Suppressor macrophage treated with lipopolysaccharide for 1 hour (primary cell): ENCODE results near the gene DNM2.

Experiments
- DNase-seq, 3 donors: peaks; one replicate each; pipeline ENCODE4 v3.0.0-alpha.2; 2020 to 2022

DNM2 gene

DNA sequence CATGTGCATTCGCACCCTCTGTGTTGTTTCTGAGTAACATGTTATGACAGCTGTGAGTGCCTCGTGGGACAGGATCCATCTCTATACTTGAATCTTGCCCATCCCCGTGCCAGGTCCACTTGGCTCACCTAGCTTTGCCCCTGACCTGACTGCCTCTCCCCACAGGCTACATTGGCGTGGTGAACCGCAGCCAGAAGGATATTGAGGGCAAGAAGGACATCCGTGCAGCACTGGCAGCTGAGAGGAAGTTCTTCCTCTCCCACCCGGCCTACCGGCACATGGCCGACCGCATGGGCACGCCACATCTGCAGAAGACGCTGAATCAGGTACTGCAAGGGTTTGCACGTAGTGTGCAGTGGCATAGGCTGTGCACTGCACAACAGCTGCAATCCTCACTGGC is 64.9 kb downstream of the DNM2 start:
- peak in 1 of 3 donors; percentile 36 for DNase-seq

DNA sequence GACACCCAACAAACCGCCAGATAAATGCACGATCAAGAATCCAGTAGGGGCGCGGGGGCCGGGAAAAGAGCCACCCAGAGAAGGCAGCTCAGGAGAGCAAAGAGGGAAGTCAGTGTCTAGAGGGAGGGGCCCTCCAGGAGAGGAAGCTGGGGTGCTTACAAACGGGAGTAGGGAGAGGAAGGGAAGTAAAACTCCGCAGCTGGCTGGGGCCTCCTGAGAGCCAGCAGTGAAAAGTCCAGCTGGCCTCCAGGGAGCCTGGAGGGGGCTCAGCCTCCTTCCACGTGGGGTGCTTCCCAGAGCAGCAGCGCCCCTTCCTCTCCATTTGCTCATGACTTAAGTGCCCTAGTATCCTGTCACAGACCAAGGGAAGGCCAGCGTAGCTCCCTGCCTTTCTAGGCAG is 66.4 kb downstream of the DNM2 start:
- DNase-seq, result peak; percentile 82 to 89 (median 87)

DNA sequence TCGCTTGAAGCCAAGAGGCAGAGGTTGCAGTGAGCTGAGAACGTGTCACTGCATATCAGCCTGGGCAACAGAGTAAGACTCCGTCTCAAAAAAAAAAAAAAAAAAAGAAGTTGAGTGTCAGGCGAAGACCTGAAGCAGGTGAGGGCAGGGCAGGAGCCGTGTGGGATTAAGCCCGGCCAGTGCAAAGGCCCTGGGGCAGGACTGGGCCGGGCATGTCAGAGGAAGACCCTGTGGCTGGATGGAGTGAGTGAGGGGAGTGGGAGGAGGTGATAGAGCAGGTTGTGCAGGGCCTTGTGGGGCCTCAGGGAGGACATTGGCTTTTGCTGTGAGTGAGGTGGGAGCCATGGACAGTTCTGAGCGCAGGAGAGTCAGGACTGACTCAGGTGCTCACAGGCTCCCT is 70.3 kb downstream of the DNM2 start:
- no peak for DNase-seq

- DNase-seq, result no peak
Measured at GRCh38 chr19:10789866-10790265, 72.0 kb downstream of the DNM2 start.

GRCh38 chr19:10796653-10797052 is 78.8 kb downstream of the DNM2 start:
- no peak for DNase-seq

DNA sequence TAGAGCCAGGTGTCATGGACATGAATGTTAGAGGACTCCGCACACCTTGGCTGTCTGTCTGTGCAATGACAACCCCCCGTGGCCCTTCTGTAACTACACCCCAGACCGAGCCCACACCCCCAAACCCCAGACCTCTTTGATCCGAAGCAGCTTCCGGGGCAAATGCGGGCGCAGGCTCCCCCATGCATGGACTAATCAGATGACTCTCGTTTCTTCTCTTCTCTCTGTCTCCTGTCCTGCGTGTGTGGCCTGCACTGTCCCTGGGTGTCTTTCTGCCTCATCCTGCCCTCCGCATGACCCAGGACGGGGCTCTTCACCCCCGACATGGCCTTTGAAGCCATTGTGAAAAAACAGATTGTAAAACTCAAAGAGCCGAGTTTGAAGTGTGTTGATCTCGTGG is 79.2 kb downstream of the DNM2 start:
- DNase-seq, result no peak

DNA sequence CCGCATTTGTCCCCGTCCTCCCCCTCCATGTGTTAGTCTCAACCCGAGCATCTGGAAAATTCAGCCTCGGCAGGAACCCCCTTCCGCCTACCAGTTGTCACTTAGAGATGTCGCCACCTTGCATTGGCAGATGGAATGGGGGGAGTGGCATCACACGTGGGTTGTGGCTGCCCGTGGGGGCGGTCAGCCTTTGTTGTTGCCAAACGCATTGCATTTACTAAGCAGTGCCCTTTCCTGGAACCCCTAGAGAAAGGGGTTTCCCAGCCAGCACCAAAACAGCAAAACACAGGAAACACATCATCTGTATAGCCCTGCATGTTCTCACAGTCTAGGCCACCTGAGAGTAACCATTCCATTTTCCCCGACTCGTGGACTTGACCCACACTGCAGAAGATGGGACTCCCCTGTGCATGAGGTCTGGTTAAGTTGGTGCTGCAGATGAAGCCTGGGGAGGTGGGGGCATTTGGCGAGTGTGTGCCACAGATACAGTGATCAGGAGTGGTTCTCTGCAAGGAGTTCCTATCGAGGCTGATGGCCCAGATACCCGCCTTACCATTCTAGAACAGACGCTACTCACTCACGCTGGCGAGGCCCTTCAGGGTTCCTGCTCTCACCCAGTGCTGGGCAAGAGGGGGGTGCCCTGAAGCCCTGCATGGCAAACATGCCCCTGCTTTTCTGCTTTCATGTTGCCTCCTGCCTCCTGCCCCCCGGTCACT is 79.8 kb downstream of the DNM2 start:
- peak; percentile 57 to 73 (median 71) for DNase-seq

DNA sequence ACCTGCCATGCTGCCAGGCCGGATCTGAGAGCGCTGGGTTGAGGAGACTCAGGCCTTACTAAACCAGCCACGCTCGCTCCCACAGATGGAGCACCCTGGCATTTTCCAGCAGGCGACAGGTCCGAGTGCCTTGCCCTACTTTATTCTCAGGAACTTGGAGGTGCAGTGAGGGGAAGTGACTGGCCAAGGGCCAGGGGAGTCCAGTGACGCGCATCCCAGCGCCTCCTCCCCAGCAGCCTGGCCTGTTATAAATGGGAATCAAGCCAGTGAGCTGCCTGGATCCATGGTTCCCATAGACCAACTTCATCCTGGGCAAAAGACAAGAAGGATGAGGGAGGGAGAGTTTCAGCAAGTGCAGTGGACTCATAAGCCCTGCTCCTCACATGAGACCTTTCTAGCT is 82.6 kb downstream of the DNM2 start:
- DNase-seq, result no peak

GRCh38 chr19:10802479-10802878 is 84.6 kb downstream of the DNM2 start:
- no peak for DNase-seq

DNA sequence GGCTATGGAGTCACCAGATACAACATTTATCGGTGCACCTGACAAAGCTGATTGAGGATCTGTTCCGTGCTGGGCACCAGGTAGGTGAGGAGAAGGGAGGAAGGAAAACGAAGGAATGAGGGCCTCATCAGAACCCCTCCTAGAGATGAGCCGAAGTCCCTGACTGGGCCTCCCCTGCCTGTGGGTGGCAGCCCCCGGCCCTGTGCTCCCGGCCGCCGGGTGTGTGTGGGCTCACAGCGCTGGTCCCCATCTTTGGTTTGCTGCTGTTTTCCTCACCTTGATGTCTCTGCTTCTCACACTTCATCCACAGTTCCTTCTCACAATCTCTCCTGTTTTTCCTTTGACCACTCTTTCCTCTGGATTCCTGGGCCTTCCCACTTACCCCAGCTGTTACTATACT is 85.4 kb downstream of the DNM2 start:
- DNase-seq, result no peak

GRCh38 chr19:10805065-10805757 is 87.3 kb downstream of the DNM2 start:
- peak; percentile 73 to 81 (median 73) for DNase-seq

DNA sequence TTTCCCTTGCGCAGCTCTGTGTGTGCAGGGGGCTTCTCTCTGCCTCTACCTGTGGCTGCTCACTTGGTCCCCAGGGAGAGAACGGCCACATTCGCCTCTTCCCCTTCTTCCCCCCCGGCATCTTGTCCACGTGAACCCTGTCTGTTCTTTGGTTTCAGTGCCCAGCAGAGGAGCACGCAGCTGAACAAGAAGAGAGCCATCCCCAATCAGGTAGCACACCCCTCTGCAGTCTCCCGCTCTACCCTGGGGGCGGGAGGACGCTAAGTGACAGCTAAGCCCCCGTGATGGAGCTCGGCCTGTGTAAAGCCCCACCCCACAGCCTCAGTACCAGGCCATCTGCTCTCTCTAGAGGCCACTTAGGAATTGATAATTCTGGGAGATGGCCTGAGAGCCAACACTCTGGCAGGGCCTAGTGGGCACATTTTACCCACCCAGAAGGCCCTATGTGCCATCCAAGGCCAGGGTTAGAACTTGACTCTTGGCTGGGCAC is 87.9 kb downstream of the DNM2 start:
- no peak for DNase-seq

DNA sequence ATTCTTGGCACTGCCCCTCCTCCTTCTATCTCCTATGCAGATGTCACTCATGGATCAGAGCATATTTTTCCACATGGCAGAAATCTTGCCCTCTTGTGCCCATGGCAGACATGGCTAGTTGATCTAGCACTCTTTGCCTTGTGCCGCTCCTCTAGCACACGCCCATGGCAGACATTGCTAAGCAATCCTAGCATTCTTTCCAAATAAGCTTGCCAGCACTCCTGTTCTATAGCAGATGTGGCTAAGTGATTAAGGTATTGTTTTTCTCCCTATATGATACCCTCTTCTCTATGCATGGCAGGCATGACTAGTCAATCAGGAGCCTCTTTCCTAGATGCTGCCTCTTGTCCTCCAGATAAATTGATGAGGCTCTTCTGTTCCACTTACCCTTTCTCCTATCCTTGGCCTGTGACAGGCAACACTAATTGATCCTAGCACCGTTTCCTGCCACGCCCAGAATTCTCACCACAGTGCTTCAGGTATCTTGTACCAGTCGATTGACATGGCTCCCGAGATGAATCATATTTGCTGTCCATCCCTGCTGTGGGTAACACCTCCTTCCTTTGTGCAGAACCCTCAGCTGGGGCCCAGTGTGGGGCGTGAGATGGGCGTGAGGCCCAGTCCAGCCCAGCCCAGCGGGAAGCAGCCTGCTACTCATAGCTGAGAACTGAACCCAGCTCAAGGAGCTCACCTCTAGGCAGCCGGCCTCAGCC is 91.2 kb downstream of the DNM2 start:
- DNase-seq, result peak in 1 of 3 donors; percentile 10

DNA sequence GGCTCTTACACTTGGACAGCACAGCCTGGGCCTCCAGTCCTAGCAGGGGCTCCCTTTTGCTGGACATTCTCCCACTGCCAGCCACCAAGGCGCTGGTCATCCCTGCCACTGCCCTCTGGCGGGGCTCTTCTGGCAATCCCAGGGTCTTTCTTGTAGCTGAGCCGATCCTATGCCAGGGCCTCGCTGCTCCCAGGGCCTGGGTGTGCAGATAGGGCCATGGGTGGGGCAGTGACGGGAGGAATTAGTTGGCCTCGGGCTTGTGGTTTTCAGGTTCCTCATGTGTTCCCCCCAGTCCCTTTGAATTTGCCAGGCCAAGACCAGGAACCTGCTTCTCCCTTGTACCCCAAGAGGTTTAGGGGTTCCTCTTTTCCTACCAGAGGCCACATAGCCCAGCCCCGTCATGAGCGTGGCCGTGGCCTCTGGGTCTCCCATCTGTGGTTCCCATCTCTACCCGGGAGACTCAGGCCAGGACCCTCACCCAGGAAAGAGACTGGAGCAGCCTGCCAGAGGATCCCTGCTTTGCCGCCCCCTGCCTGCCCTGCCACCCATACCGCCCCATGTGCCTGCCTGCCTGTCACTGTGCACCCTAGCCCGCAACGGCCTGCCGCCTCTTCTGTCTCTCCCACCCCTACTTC is 91.9 kb downstream of the DNM2 start:
- DNase-seq, result peak; percentile 38 to 50 (median 48)

- no peak for DNase-seq
Measured at GRCh38 chr19:10811391-10812111, 93.7 kb downstream of the DNM2 start.

GRCh38 chr19:10812196-10812595 is 94.3 kb downstream of the DNM2 start:
- DNase-seq, result no peak

DNA sequence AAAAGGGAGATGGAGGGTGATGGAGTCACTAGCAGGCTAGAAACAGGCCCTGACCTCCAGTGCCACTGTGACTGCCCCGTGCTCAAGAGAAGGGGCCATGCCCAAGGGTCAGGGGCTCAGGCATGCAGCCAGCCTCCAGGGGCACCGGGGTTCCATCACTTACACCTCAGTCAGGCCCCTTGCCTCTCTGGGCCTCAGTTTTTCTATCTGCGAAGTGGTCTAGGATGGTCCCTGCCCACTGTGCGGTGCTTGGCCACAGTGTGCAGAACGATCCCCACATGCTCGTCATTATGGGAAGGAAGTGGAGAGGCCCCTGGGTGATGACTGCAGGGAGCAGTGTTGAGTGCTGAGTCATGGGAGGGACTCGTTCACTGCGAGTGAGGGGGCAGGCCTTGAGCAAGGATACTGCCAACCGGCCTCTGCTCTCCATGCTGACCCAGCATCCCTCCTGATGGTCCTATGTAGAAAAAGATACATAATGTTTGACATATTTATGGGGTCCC is 95.1 kb downstream of the DNM2 start:
- DNase-seq, result peak; percentile 93 to 94 (median 93)

DNA sequence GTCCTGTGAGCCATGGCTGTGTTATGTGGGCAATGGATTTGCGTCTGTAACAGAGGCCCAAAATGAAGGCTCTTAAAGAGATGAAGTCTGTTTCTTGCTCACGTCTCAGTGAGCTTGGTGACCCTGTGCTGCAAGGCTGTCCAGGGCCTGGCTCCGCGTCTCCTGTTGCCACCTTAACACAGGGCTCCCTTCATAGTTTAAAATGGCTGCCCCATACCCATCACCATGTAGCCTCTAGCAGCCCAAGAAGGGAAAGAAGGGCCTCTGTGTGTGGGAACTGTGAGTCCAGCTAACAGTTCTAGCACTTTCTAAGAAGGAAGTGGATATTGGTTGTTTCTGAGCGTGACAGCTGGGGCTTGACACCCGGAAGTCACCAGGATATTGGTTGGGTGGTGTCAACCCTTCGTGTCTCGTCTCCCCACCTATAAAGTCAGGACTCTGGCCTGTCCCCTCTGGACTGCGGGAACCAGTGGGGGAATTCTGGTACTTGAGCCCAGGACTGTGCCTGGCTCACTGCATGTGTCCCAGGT is 97.2 kb downstream of the DNM2 start:
- DNase-seq, result no peak

DNA sequence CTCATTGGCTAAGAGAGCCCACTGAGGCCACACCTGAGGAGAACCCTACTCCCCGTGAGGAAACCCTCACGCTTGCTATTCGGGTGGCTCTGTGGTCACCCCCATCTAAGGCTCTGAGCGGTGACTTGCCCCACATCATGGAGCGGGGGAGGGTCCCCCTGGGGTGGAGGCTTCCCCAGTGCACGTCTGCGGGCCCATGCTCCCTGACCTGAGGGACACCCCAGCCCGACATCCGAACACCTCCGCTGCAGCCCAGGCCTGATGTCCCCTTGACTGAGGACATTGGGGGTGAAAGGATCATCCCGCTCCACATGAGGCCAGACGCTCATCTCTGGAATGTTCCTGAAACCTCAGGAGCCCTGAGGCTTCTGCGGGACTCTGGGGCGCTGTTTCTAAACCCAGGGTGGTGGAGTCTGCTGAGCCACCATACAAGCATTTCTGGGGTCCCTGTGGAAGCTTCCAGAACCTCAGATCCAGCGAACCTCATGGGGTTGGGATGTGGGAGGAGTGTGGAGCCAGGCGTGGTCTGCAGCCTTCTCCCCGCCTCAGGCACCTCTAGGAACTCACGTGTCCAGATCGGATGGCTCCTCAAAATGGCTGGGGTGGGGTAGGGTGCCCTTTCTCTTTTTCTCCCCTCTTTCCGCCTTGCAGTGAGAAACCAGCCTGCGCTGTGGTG is 98.2 kb downstream of the DNM2 start:
- DNase-seq, result no peak

- DNase-seq, result no peak
Measured at GRCh38 chr19:10816691-10817090, 98.8 kb downstream of the DNM2 start.

DNA sequence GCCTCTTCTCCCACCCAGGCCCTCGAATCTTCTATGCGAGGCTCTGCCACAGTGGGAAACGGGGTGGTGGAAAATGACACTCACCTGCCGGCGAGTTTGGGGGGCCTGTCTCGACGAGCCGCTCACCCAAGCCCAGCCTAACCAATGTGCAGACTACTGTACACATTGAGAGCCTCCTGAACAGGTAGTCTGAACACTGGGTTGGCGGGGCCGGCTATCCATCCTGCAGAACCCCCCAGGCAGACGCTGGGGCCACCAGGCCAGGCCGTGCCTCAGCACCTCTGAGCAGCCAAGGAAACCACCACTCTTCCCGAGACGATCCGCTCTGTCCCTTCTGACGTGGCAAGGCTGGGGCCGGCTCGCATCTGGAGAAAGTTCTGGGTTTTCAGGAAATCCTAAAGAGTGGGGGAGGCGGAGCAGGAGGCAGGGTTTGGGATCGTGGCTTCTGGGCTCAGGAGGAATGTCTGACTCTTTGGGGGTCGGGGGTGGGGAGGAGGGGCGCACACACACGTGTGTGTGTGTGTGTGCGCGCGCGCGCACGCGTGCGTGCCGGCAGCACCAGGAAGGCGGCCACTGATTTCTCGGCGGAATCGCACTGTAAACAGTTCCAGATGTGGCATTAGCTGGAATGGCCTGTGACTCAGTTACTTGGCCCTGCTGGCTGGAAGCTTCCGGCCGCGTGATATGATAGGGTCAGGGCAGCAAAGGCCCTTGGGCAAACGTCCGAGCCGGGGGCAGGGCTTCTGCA is 99.6 kb downstream of the DNM2 start:
- DNase-seq, result no peak
